Measurements from ENCODE around the gene DCP1A. TPM values are rescaled to one million over a fixed set of nuclear protein-coding genes. Genes with fewer than 3 reads are reported as not detected.

The DCP1A gene
- total and polyA plus RNA-seq, 2 of the 13 experiments (the other 11 are each of a cell fraction or from before 2014, with no cell fraction given): 14.2 to 41.2 TPM

- TF ChIP-seq ZNF775 (CRISPR knock-in tag; IDR thresholded peaks at IDR 0.05; ENCODE audit: borderline replicate concordance) (no peak), ZNF414 (CRISPR knock-in tag; IDR thresholded peaks at IDR 0.05) (0 out of 2 replicates have a peak, but pooled peaks have one; percentile 64), ZNF432 (CRISPR knock-in tag; IDR thresholded peaks at IDR 0.05; ENCODE audit: borderline replicate concordance) (no peak), ZNF512B (CRISPR knock-in tag; IDR thresholded peaks at IDR 0.05; ENCODE audit: borderline replicate concordance) (no peak), ZBTB42 (CRISPR knock-in tag; IDR thresholded peaks at IDR 0.05) (no peak), ZBTB33 (CRISPR knock-in tag; IDR thresholded peaks at IDR 0.05) (peak; percentile 49; the same call in 1 of the 2 replicates), TGIF2 (CRISPR knock-in tag; IDR thresholded peaks at IDR 0.05) (no peak), CENPX (CRISPR knock-in tag; IDR thresholded peaks at IDR 0.05) (no peak), PITX1 (CRISPR knock-in tag; IDR thresholded peaks at IDR 0.05) (peak; percentile 39; the same call in 1 of the 2 replicates), ZNF550 (CRISPR knock-in tag; IDR thresholded peaks at IDR 0.05; ENCODE audit: borderline replicate concordance) (no peak), ZNF564 (CRISPR knock-in tag; IDR thresholded peaks at IDR 0.05) (no peak), BORCS8-MEF2B (CRISPR knock-in tag; IDR thresholded peaks at IDR 0.05) (peak; percentile 71), EZH2 (conservative IDR thresholded peaks at IDR 0.05; ENCODE audit: low read depth, low read length) (no peak), MBD4 (IDR thresholded peaks at IDR 0.05; ENCODE audit: borderline replicate concordance, low read length) (no peak), POGZ (CRISPR knock-in tag; IDR thresholded peaks at IDR 0.05) (peak; percentile 76), MYC (CRISPR knock-in tag; IDR thresholded peaks at IDR 0.05; ENCODE audit: borderline replicate concordance) (peak; percentile 54; the same call in 1 of the 2 replicates), ATAD3A (CRISPR knock-in tag; IDR thresholded peaks at IDR 0.05) (no peak), ZNF138 (CRISPR knock-in tag; IDR thresholded peaks at IDR 0.05; ENCODE audit: low read depth) (no peak), SALL2 (CRISPR knock-in tag; IDR thresholded peaks at IDR 0.05) (no peak), ZNF788 (CRISPR knock-in tag; IDR thresholded peaks at IDR 0.05; ENCODE audit: borderline replicate concordance) (peak; percentile 77; the same call in 1 of the 2 replicates), MATR3 (CRISPR knock-in tag; IDR thresholded peaks at IDR 0.05) (no peak), MED13 (CRISPR knock-in tag; IDR thresholded peaks at IDR 0.05) (peak; percentile 26; the same call in 1 of the 2 replicates), JDP2 (CRISPR knock-in tag; IDR thresholded peaks at IDR 0.05; ENCODE audit: borderline replicate concordance) (no peak), HDAC6 (IDR thresholded peaks at IDR 0.05; ENCODE audit: low read depth, low read length) (no peak), ZFP90 (CRISPR knock-in tag; IDR thresholded peaks at IDR 0.05; ENCODE audit: borderline replicate concordance) (0 out of 2 replicates have a peak, but pooled peaks have one; percentile 19)
Measured at GRCh38 chr3:53269888-53270880, 77.2 kb downstream of the DCP1A start (continued).
